Esophagus (tissue), 2 donors: ENCODE results near the gene PDZD7. TPM values are rescaled to one million over a fixed set of nuclear protein-coding genes. Genes with fewer than 3 reads are reported as not detected.

Source experiments
- H3K27ac ChIP-seq, 2 donors: one replicate each; pipeline ENCODE4 v1.5.1; 2013; ENCODE audit warnings: low read depth in 2 of 2, mild to moderate bottlenecking in 2 of 2, inconsistent platforms in 1 of 2, low read length in 1 of 2, moderate library complexity in 1 of 2
- H3K27me3 ChIP-seq, 2 donors: one replicate each; pipeline ENCODE4 v1.6.1; 2013; ENCODE audit warnings: low read length in 2 of 2, control low read depth in 1 of 2, mild to moderate bottlenecking in 1 of 2; ENCODE audit not compliant: insufficient read depth in 2 of 2, control insufficient read depth in 1 of 2
- H3K36me3 ChIP-seq, 2 donors: one replicate each; pipeline ENCODE4 v1.6.1; 2013; ENCODE audit warnings: low read length in 1 of 2; ENCODE audit not compliant: control insufficient read depth in 2 of 2, insufficient read depth in 2 of 2
- H3K4me1 ChIP-seq, 2 donors: one replicate each; pipeline ENCODE4 v1.6.1; 2013; ENCODE audit warnings: low read length in 1 of 2; ENCODE audit not compliant: control insufficient read depth in 2 of 2, insufficient read depth in 2 of 2
- H3K4me3 ChIP-seq, 2 donors: one replicate each; pipeline ENCODE4 v1.5.1; 2013; ENCODE audit warnings: low read length in 2 of 2, mild to moderate bottlenecking in 2 of 2, low read depth in 1 of 2, moderate library complexity in 1 of 2
- H3K9me3 ChIP-seq, 2 donors: one replicate each; pipeline ENCODE4 v1.6.1; 2013; ENCODE audit warnings: mild to moderate bottlenecking in 2 of 2, low read depth in 1 of 2, low read length in 1 of 2, moderate library complexity in 1 of 2; ENCODE audit not compliant: control insufficient read depth in 2 of 2, insufficient read depth in 1 of 2
- WGBS, 2 donors: extraction: QIAGEN DNeasy Blood & Tissue Kit; methylation state at CpG; one replicate each; pipeline ENCODE4 v1.1.7; 2013; 5-methylcytosine and 5-hydroxymethylcytosine counted together
- polyA plus RNA-seq, 2 donors: library from polyadenylated mRNA; stranded (reverse); fragments of 200-250 nt; gene quantifications; one replicate each; pipeline ENCODE4 v1.2.3, GENCODE V29; 2013
- donor health status: healthy with polysubstance abuse.
- donor health status: Bipolar disorder and iron deficiency.

Gene PDZD7
- polyA plus RNA-seq, 2 donors = 0.11 to 0.14 TPM

- Histone ChIP-seq H3K27ac (peak overlapping the region; percentile 95 to 98), H3K36me3 (peaks cover 4 to 16% of the 10 kb centered on the region in 2 donors), H3K4me3 (peak overlapping the region; percentile 63 to 83), H3K4me1 (peaks cover 3 to 17% of the 10 kb centered on the region in 2 donors), H3K27me3 (no peaks in the 10 kb centered on the region), H3K9me3 (no peaks in the 10 kb centered on the region)
- WGBS, 2 donors = 10 to 15% methylated on average over 19 of the region's 19 CpGs
These were observed 30.6 kb downstream of the PDZD7 start for GRCh38 chr10:101000127-101000914.

GRCh38 chr10:100999742-101000126 is 31.2 kb downstream of the PDZD7 start, which contains the start of gene LZTS2:
Gene LZTS2, plus strand, starts transcription at chr10:100999808. Its CDS starts 2,731 bp downstream, at chr10:101002539.
- Histone ChIP-seq H3K27ac (peak within 1 kb of the TSS; percentile 95 to 98), H3K27me3 (no peaks in the 10 kb centered on the region), H3K9me3 (no peaks in the 10 kb centered on the region), H3K4me3 (peak within 1 kb of the TSS; percentile 63 to 83), H3K36me3 (peaks cover 4 to 12% of the 10 kb centered on the region in 2 donors), H3K4me1 (peaks cover 3 to 17% of the 10 kb centered on the region in 2 donors)
- WGBS, 2 donors = 1 to 3% methylated on average over 23 to 44 of the region's 44 CpGs

- Histone ChIP-seq H3K4me3 (peak overlapping the region; percentile 63 to 83), H3K27me3 (no peaks in the 10 kb centered on the region), H3K36me3 (peaks cover 4 to 12% of the 10 kb centered on the region in 2 donors), H3K9me3 (no peaks in the 10 kb centered on the region), H3K27ac (peak overlapping the region; percentile 95 to 98), H3K4me1 (peaks cover 3 to 17% of the 10 kb centered on the region in 2 donors)
- WGBS, 2 donors = 0 to 1% methylated on average over 67 to 83 of the region's 83 CpGs
These were observed 31.8 kb downstream of the PDZD7 start for GRCh38 chr10:100998991-100999741.

GRCh38 chr10:100998183-100998990 is 32.5 kb downstream of the PDZD7 start:
- Histone ChIP-seq H3K36me3 (peaks cover 1 to 5% of the 10 kb centered on the region in 2 donors), H3K9me3 (no peaks in the 10 kb centered on the region), H3K27ac (peak overlapping the region; percentile 95 to 98), H3K4me1 (peaks cover 3 to 17% of the 10 kb centered on the region in 2 donors), H3K27me3 (no peaks in the 10 kb centered on the region), H3K4me3 (peak overlapping the region; percentile 63 to 83)
- WGBS, 2 donors = 3 to 4% methylated on average over 25 of the region's 25 CpGs

GRCh38 chr10:100997360-100998182 is 33.4 kb downstream of the PDZD7 start:
- Histone ChIP-seq H3K4me1 (peaks cover 3 to 17% of the 10 kb centered on the region in 2 donors), H3K27me3 (no peaks in the 10 kb centered on the region), H3K36me3 (peaks cover 5 to 6% of the 10 kb centered on the region in 2 donors), H3K4me3 (peak overlapping the region; percentile 63 to 83), H3K27ac (peak overlapping the region; percentile 95 to 98), H3K9me3 (no peaks in the 10 kb centered on the region)
- 0 to 1% methylated on average over 55 to 66 of the region's 66 CpGs for WGBS, 2 donors

GRCh38 chr10:100996678-100997359 is 34.1 kb downstream of the PDZD7 start:
- Histone ChIP-seq H3K9me3 (no peaks in the 10 kb centered on the region), H3K27ac (peak overlapping the region; percentile 95 to 98), H3K4me3 (peak overlapping the region; percentile 63 to 83), H3K36me3 (peaks cover 4 to 5% of the 10 kb centered on the region in 2 donors), H3K4me1 (peaks cover 3 to 17% of the 10 kb centered on the region in 2 donors), H3K27me3 (no peaks in the 10 kb centered on the region)
- WGBS, 2 donors = 4% methylated on average over 43 to 46 of the region's 46 CpGs

GRCh38 chr10:100995181-100995580 is 35.7 kb downstream of the PDZD7 start:
- Histone ChIP-seq H3K4me1 (peaks cover 3 to 10% of the 10 kb centered on the region in 2 donors), H3K9me3 (no peaks in the 10 kb centered on the region), H3K27ac (no peak overlapping the region), H3K27me3 (no peaks in the 10 kb centered on the region), H3K4me3 (no peak overlapping the region), H3K36me3 (peaks cover 13 to 17% of the 10 kb centered on the region in 2 donors)
- WGBS, 2 donors = 62 to 67% methylated on average over 6 of the region's 6 CpGs

- peaks cover 3 to 16% of the 10 kb centered on the region in 2 donors for H3K4me1 ChIP-seq
- WGBS, 2 donors = 48 to 55% methylated on average over 10 of the region's 10 CpGs
- H3K27me3 ChIP-seq = no peaks in the 10 kb centered on the region
- H3K4me3 ChIP-seq = no peak overlapping the region
- no peaks in the 10 kb centered on the region for H3K9me3 ChIP-seq
- H3K36me3 ChIP-seq = peaks cover 13 to 22% of the 10 kb centered on the region in 2 donors
- H3K27ac ChIP-seq = no peak overlapping the region
These were observed 36.8 kb downstream of the PDZD7 start for GRCh38 chr10:100993986-100994708.
